Smooth muscle cell of the coronary artery (primary cell): ENCODE results near the gene NLRP9. TPM values are rescaled to one million over a fixed set of nuclear protein-coding genes. Genes with fewer than 3 reads are reported as not detected.

Source experiments
- total RNA-seq: library from RNA; depleted of rRNA; stranded (reverse); fragments of >200 nt; gene quantifications from 2 replicates; pipeline ENCODE4 v1.2.3, GENCODE V29; 2014; ENCODE audit warnings: low replicate concordance

The NLRP9 gene
- total RNA-seq, result not detected in 2 replicates

GRCh38 chr19:55738302-55738701, at the start of gene NLRP9:
NLRP9 (minus strand) TSS chr19:55738402; CDS start chr19:55738374, 28 bp downstream.

GRCh38 chr19:55768818-55769217, 30.6 kb upstream of the NLRP9 start, which contains the start of gene RFPL4AL1:
RFPL4AL1 (plus strand) TSS chr19:55769118; CDS start chr19:55771805, 2,687 bp downstream.

GRCh38 chr19:55758797-55759196, 20.6 kb upstream of the NLRP9 start, which contains the start of gene RFPL4A:
RFPL4A (plus strand) TSS chr19:55759097; CDS start chr19:55761801, 2,704 bp downstream.

GRCh38 chr19:55674841-55675660, 63.2 kb downstream of the NLRP9 start, which contains the start of gene EPN1:
EPN1 (plus strand) TSS chr19:55675226; CDS start chr19:55678628, 3,402 bp downstream.

Other genes starting within 250 kb of the NLRP9 start
- gene SSC5D, start 250.0 kb downstream of the NLRP9 start, total RNA-seq, result 0.68 and 5.7 TPM in 2 replicates
- not detected in 2 replicates for gene SBK2, start 201.3 kb downstream of the NLRP9 start, total RNA-seq
- not detected in 2 replicates for gene SBK3, start 192.9 kb downstream of the NLRP9 start, total RNA-seq
- 0.94 and 3.3 TPM in 2 replicates for gene ZNF579, start 157.6 kb downstream of the NLRP9 start, total RNA-seq
- gene FIZ1, start 138.9 kb downstream of the NLRP9 start, total RNA-seq, result 1.3 and 1.6 TPM in 2 replicates
- 7.3 and 7.5 TPM in 2 replicates for gene ZNF524, start 138.1 kb downstream of the NLRP9 start, total RNA-seq
- gene ZNF865, start 132.8 kb downstream of the NLRP9 start, total RNA-seq, result under 0.01 and 0.53 TPM in 2 replicates
- gene ZNF784, start 113.8 kb downstream of the NLRP9 start, total RNA-seq, result 2.0 and 3.5 TPM in 2 replicates
- 3.6 and 6.4 TPM in 2 replicates for gene ZNF580, start 97.4 kb downstream of the NLRP9 start, total RNA-seq
- gene ZNF581, start 94.8 kb downstream of the NLRP9 start, total RNA-seq, result 18.8 and 20.7 TPM in 2 replicates
- gene CCDC106, start 90.2 kb downstream of the NLRP9 start, total RNA-seq, result 2.7 and 6.4 TPM in 2 replicates
- gene U2AF2, start 83.4 kb downstream of the NLRP9 start, total RNA-seq, result 82.3 and 109 TPM in 2 replicates
- 54.2 and 64.5 TPM in 2 replicates for gene EPN1, start 63.2 kb downstream of the NLRP9 start, total RNA-seq
- 0.08 TPM in 1 of 2 replicates, not detected in the other for gene RFPL4A, start 20.7 kb upstream of the NLRP9 start, total RNA-seq
- not detected in 2 replicates for gene RFPL4AL1, start 30.7 kb upstream of the NLRP9 start, total RNA-seq
- not detected in 2 replicates for gene NLRP11, start 93.6 kb upstream of the NLRP9 start, total RNA-seq
- gene NLRP4, start 98.1 kb upstream of the NLRP9 start, total RNA-seq, result not detected in 2 replicates
- not detected in 2 replicates for gene NLRP13, start 193.9 kb upstream of the NLRP9 start, total RNA-seq
- not detected in 2 replicates for gene NLRP8, start 209.4 kb upstream of the NLRP9 start, total RNA-seq
- gene NLRP5, start 248.4 kb upstream of the NLRP9 start, total RNA-seq, result not detected in 2 replicates